ENCODE data around the gene ADD1. TPM values are rescaled to one million over a fixed set of nuclear protein-coding genes. Genes with fewer than 3 reads are reported as not detected.

The ADD1 gene
- total RNA-seq, 1 experiment from 2014 or later: 163 TPM

GRCh38 chr4:2809610-2810180 is 33.9 kb upstream of the ADD1 start:
- no peak overlapping the region for H3K4me3 Mint-ChIP-seq
- H3K27me3 Mint-ChIP-seq (ENCODE audit: low read depth): no peaks in the 10 kb centered on the region; the same call in none of the 2 replicates
- no peak overlapping the region for H3K27ac ChIP-seq (ENCODE audit: insufficient read length, low read depth, low read length)
- no peaks in the 10 kb centered on the region for H3K79me1 ChIP-seq (ENCODE audit: insufficient read depth, low read depth, low read length, poor library complexity, severe bottlenecking)
- H3T11ph ChIP-seq (ENCODE audit: low read length): no peak overlapping the region
- H2BK20ac ChIP-seq (ENCODE audit: low read depth, low read length, poor library complexity, severe bottlenecking): no peak overlapping the region
- no peak overlapping the region for H2BK120ac ChIP-seq (ENCODE audit: low read depth, low read length, poor library complexity, severe bottlenecking)
- WGBS (ENCODE audit: extremely low coverage, insufficient read length, low lambda C conversion rate): no CpG with 5 or more reads among the region's 10 CpGs
- peaks cover 4% of the 10 kb centered on the region for H3K4me1 ChIP-seq (ENCODE audit: insufficient read depth, low read length)
- H3K4ac ChIP-seq (ENCODE audit: low read depth, low read length): no peak overlapping the region
- H2BK15ac ChIP-seq (ENCODE audit: low read depth, low read length): no peak overlapping the region
- no peaks in the 10 kb centered on the region for H3K79me2 ChIP-seq (ENCODE audit: insufficient read depth, low read length)
- H3K9me3 Mint-ChIP-seq: no peaks in the 10 kb centered on the region
- TF ChIP-seq, protein P1, sequence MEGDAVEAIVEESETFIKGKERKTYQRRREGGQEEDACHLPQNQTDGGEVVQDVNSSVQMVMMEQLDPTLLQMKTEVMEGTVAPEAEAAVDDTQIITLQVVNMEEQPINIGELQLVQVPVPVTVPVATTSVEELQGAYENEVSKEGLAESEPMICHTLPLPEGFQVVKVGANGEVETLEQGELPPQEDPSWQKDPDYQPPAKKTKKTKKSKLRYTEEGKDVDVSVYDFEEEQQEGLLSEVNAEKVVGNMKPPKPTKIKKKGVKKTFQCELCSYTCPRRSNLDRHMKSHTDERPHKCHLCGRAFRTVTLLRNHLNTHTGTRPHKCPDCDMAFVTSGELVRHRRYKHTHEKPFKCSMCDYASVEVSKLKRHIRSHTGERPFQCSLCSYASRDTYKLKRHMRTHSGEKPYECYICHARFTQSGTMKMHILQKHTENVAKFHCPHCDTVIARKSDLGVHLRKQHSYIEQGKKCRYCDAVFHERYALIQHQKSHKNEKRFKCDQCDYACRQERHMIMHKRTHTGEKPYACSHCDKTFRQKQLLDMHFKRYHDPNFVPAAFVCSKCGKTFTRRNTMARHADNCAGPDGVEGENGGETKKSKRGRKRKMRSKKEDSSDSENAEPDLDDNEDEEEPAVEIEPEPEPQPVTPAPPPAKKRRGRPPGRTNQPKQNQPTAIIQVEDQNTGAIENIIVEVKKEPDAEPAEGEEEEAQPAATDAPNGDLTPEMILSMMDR (conservative IDR thresholded peaks at IDR 0.05): no peak
- H3K27me3 ChIP-seq (ENCODE audit: insufficient read depth, low read length): no peaks in the 10 kb centered on the region
- no peak overlapping the region for H4K5ac ChIP-seq (ENCODE audit: insufficient read length, low read depth, low read length)
- H4K91ac ChIP-seq (ENCODE audit: insufficient read length, low read depth, low read length): no peak overlapping the region
- H3K23me2 ChIP-seq (ENCODE audit: insufficient read length, low read depth, low read length, poor library complexity, severe bottlenecking): no peaks in the 10 kb centered on the region
- H3K27ac Mint-ChIP-seq: peak overlapping the region in 1 of 3 experiments; percentile 58; a peak in 1 of 7 replicates
- DNase-seq: no peak
- peaks cover 17 to 29% of the 10 kb centered on the region in 2 experiments for H3K4me1 Mint-ChIP-seq
- H4K8ac ChIP-seq (replicated peaks; ENCODE audit: insufficient read length, low read depth, low read length): no peak overlapping the region
- H3K56ac ChIP-seq (ENCODE audit: insufficient read length, low read depth, low read length): no peak overlapping the region
- H3K18ac ChIP-seq (ENCODE audit: insufficient read length, low read depth, low read length): no peak overlapping the region
- H3K36me3 Mint-ChIP-seq (ENCODE audit: insufficient read depth in 1 of 3, low read depth in 3 of 3): no peaks in the 10 kb centered on the region
- H2AFZ ChIP-seq (ENCODE audit: low read length): no peak overlapping the region
- H2AK5ac ChIP-seq (ENCODE audit: insufficient read length, low read length): no peak overlapping the region
- H2BK12ac ChIP-seq (ENCODE audit: insufficient read length, low read depth, low read length): no peak overlapping the region
- H4K20me1 ChIP-seq (ENCODE audit: control insufficient read depth, insufficient read depth, insufficient read length): peaks cover 5% of the 10 kb centered on the region
- H3K14ac ChIP-seq (ENCODE audit: insufficient read depth, low read length): peak overlapping the region; percentile 3; the same call in 1 of the 2 replicates
- H3K9ac ChIP-seq (ENCODE audit: extremely low read depth, insufficient read length, low read length): no peak overlapping the region
- H2BK5ac ChIP-seq (ENCODE audit: insufficient read length, low read length): no peak overlapping the region
- H3K4me2 ChIP-seq (ENCODE audit: insufficient read depth, insufficient read length, low read length): no peak overlapping the region
- no peak overlapping the region for H3K23ac ChIP-seq (ENCODE audit: insufficient read length, low read depth, low read length)
- no peaks in the 10 kb centered on the region for H3K9me3 ChIP-seq (ENCODE audit: control insufficient read depth, low read depth, low read length)
